HUES64 (cell line): ENCODE data around the gene ARMC7.

Experiments used
- H3K27ac ChIP-seq: 2 replicates; pipeline ENCODE4 v1.7.0; 2013; ENCODE audit warnings: low read depth, low read length, inconsistent platforms
- H3K27me3 ChIP-seq: 2 replicates; pipeline ENCODE4 v1.6.1; 2013; ENCODE audit warnings: mild to moderate bottlenecking, low read length; ENCODE audit not compliant: insufficient read depth
- H3K36me3 ChIP-seq: 2 replicates; pipeline ENCODE4 v1.6.1; 2013; ENCODE audit warnings: mild to moderate bottlenecking, low read length; ENCODE audit not compliant: insufficient read depth
- H3K4me1 ChIP-seq: 2 replicates; pipeline ENCODE4 v1.6.1; 2013; ENCODE audit warnings: mild to moderate bottlenecking, low read length, moderate library complexity; ENCODE audit not compliant: insufficient read depth
- H3K4me3 ChIP-seq: 2 replicates; pipeline ENCODE4 v1.5.1; 2013; ENCODE audit warnings: mild to moderate bottlenecking, low read length, moderate library complexity
- H3K9ac ChIP-seq: 2 replicates; pipeline ENCODE4 v1.6.1; 2013; ENCODE audit warnings: mild to moderate bottlenecking, low read depth, low read length
- H3K9me3 ChIP-seq: 2 replicates; pipeline ENCODE4 v1.6.1; 2013; ENCODE audit warnings: low read depth, low read length; ENCODE audit not compliant: insufficient read depth
- WGBS: fragments of 150-250, 120-280 bp; methylation state at CpG from one replicate; pipeline ENCODE4 v1.1.7; 2013; ENCODE audit warnings: missing lambda C conversion rate; 5-methylcytosine and 5-hydroxymethylcytosine counted together

The ARMC7 gene

DNA sequence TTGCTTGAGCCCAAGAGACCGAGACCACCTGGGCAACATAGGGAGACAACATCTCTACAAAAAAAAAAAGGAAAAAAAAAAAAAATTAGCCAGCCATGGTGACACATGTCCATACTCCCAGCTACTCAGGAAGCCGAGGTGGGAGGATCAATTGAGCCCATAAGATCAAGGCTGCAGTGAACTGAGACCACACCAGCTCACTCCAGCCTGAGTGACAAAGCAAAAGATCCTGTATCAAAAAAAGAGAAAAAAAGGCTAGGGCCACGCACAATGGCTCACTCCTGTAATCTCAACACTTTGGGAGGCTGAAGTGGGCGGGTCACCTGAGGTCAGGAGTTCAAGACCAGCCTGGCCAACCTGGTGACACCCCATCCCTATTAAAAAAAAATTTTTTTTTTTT, 59.2 kb downstream of the ARMC7 start:
- Histone ChIP-seq H3K4me3 (no peak overlapping the region), H3K9ac (no peak overlapping the region), H3K4me1 (no peaks in the 10 kb centered on the region), H3K27ac (no peak overlapping the region), H3K27me3 (no peaks in the 10 kb centered on the region), H3K36me3 (peaks cover 81% of the 10 kb centered on the region), H3K9me3 (no peaks in the 10 kb centered on the region)
- WGBS: 94% methylated on average over 4 of the region's 4 CpGs

DNA sequence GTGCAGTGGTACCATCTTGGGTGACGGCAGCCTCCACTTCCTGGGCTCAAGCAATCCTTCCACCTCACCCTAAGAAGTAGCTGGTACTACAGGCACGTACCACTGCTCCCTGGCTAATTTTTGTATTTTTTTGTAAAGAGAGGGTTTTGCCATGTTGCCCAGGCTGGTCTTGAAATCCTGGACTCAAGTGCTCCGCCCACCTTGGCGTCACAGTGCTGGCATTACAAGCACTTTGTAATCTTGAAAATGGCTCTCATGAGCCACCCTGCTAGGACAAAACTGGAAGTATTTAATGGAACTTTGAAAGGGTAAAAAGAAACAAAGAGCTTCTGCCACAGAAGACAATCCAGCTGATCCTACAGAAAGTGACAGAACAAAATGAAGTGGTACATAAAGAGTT, 63.8 kb downstream of the ARMC7 start:
- H3K36me3 ChIP-seq: peaks cover 93% of the 10 kb centered on the region
- H3K27me3 ChIP-seq: no peaks in the 10 kb centered on the region
- 93% methylated on average over 4 of the region's 4 CpGs for WGBS

DNA sequence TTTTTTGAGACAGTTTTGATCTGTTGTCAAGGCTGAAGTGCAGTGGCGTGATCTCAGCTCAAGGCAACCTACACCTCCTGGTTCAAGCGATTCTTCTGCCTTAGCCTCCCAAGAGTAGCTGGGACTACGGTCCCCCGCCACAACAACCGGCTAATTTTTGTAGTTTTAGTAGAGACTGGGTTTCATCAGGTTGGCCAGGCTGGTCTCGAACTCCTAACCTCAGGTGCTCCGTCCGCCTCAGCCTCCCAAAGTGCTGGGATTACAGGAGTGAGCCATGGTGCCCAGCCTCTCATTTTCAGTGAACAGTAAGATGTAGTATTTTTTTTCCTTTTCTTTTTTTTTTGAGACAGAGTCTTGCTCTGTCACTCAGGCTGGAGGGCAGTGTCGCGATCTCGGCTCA, 65.2 kb downstream of the ARMC7 start:
- Histone ChIP-seq H3K4me3 (no peak overlapping the region), H3K9me3 (no peaks in the 10 kb centered on the region), H3K27me3 (no peaks in the 10 kb centered on the region), H3K9ac (no peak overlapping the region), H3K4me1 (no peaks in the 10 kb centered on the region), H3K27ac (no peak overlapping the region), H3K36me3 (peaks cover 99% of the 10 kb centered on the region)
- 95% methylated on average over 11 of the region's 11 CpGs for WGBS

More for the DNA sequence above, 63.8 kb downstream of the ARMC7 start:
- H3K27ac ChIP-seq: no peak overlapping the region
- H3K9ac ChIP-seq: no peak overlapping the region
- no peaks in the 10 kb centered on the region for H3K4me1 ChIP-seq
- no peaks in the 10 kb centered on the region for H3K9me3 ChIP-seq
- no peak overlapping the region for H3K4me3 ChIP-seq

DNA sequence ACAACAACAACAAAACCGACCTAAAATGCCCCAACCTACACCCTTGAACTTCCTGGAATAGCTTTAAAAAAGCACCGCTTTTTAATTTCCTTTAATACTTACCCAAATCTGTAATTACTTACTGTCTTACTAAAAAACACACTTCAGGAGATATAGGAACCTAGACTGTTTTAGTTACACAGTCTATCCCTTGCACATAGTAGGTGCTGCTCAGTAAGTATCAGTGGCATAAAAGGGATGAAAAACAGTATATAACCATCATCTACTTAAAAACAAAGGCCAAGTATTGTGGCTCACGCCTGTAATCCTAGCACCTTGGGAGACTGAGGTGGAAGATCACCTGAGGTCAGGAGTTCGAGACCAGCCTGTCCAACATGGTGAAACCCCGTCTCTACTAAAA, 66.9 kb downstream of the ARMC7 start:
- peaks cover 97% of the 10 kb centered on the region for H3K36me3 ChIP-seq
- 93% methylated on average over 5 of the region's 5 CpGs for WGBS
- H3K4me3 ChIP-seq: no peak overlapping the region
- H3K9me3 ChIP-seq: no peaks in the 10 kb centered on the region
- H3K27me3 ChIP-seq: no peaks in the 10 kb centered on the region
- no peak overlapping the region for H3K9ac ChIP-seq
- H3K27ac ChIP-seq: no peak overlapping the region
- H3K4me1 ChIP-seq: 0 out of 2 replicates have a peak, but pooled peaks cover 8% of the 10 kb centered on the region

DNA sequence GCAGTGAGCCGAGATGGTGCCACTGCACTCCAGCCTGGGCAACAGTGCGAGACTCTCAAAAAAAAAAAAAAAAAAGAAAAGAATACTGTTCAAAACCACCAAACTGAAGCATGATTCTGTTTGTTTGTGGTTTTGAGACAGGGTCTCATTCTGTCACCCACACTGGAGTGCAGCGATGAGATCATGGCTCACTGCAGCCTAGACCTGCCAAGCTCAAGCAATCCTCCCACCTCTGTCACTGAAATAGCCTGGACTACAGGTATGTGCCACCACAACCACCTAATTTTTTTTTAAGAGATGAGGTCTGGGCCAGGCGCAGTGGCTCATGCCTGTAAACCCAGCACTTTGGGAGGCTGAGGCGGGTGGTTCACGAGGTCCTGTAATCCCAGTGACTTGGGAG, 68.7 kb downstream of the ARMC7 start:
- Histone ChIP-seq H3K36me3 (peaks cover 78% of the 10 kb centered on the region), H3K9ac (no peak overlapping the region), H3K27me3 (no peaks in the 10 kb centered on the region), H3K27ac (no peak overlapping the region), H3K4me3 (no peak overlapping the region), H3K4me1 (0 out of 2 replicates have a peak, but pooled peaks cover 8% of the 10 kb centered on the region), H3K9me3 (no peaks in the 10 kb centered on the region)
- WGBS: 96% methylated on average over 5 of the region's 6 CpGs
